ENCODE results near the gene CTTNBP2. TPM values are rescaled to one million over a fixed set of nuclear protein-coding genes. Genes with fewer than 3 reads are reported as not detected.

CTTNBP2 gene
- total RNA-seq, 4 donors from 2014 or later = 2.6 to 6.2 (median 4.3) TPM

- intact Hi-C loops (cut with DNase I; ENCODE audit: low total_unique reads) = no loop called here
- WGBS, 2 donors (ENCODE audit: low coverage in 1 of 2) = 64 to 66% methylated on average over 2 of the region's 2 CpGs
- in situ Hi-C loops (cut with MboI; ENCODE audit: low pct_ligation_motif_present in 1 of 4, low pct_unique_long_range_greater_than_20kb in 1 of 4, low sequenced_read_pairs in 3 of 4) = no loop called here
- Histone ChIP-seq H3K27me3 (no peaks in the 10 kb centered on the region), H3K36me3 (no peaks in the 10 kb centered on the region), H3K27ac (no peak overlapping the region), H3K4me1 (no peaks in the 10 kb centered on the region), H3K9me3 (no peaks in the 10 kb centered on the region), H3K4me3 (no peak overlapping the region)
- no peak for DNase-seq
- TF ChIP-seq POLR2A (IDR thresholded peaks at IDR 0.05) (no peak), CTCF (IDR thresholded peaks at IDR 0.05) (no peak), POLR2AphosphoS5 (IDR thresholded peaks at IDR 0.05) (no peak), EP300 (IDR thresholded peaks at IDR 0.05; ENCODE audit: low read depth) (no peak)
Measured at GRCh38 chr7:117698018-117698417, 175.2 kb downstream of the CTTNBP2 start.

GRCh38 chr7:117692338-117692737 lies 180.9 kb downstream of the CTTNBP2 start:
- DNase-seq = no peak
- Histone ChIP-seq H3K4me1 (no peaks in the 10 kb centered on the region), H3K4me3 (no peak overlapping the region), H3K36me3 (no peaks in the 10 kb centered on the region), H3K9me3 (no peaks in the 10 kb centered on the region), H3K27ac (no peak overlapping the region), H3K27me3 (no peaks in the 10 kb centered on the region)
- intact Hi-C loops (cut with DNase I; ENCODE audit: low total_unique reads) (no loop called here), in situ Hi-C loops (cut with MboI; ENCODE audit: low pct_ligation_motif_present in 1 of 4, low pct_unique_long_range_greater_than_20kb in 1 of 4, low sequenced_read_pairs in 3 of 4) (no loop called here)
- TF ChIP-seq EP300 (IDR thresholded peaks at IDR 0.05; ENCODE audit: low read depth) = no peak
- no peak for TF ChIP-seq POLR2AphosphoS5 (IDR thresholded peaks at IDR 0.05)
- no peak for TF ChIP-seq POLR2A (IDR thresholded peaks at IDR 0.05)
- no peak for TF ChIP-seq CTCF (IDR thresholded peaks at IDR 0.05)
- WGBS, 2 donors (ENCODE audit: low coverage in 1 of 2) = 94% methylated on average over 7 of the region's 7 CpGs

- in situ Hi-C loops (cut with MboI; ENCODE audit: low pct_ligation_motif_present in 1 of 4, low pct_unique_long_range_greater_than_20kb in 1 of 4, low sequenced_read_pairs in 3 of 4) = no loop called here
- intact Hi-C loops (cut with DNase I; ENCODE audit: low total_unique reads) = no loop called here
- H3K27ac ChIP-seq = no peak overlapping the region
Measured at GRCh38 chr7:117690147-117690546, 183.1 kb downstream of the CTTNBP2 start.

GRCh38 chr7:117689406-117689805 lies 183.8 kb downstream of the CTTNBP2 start:
- in situ Hi-C loops (cut with MboI; ENCODE audit: low pct_ligation_motif_present in 1 of 4, low pct_unique_long_range_greater_than_20kb in 1 of 4, low sequenced_read_pairs in 3 of 4) (no loop called here), intact Hi-C loops (cut with DNase I; ENCODE audit: low total_unique reads) (no loop called here)
- H3K4me1 ChIP-seq = peaks cover 0 to 17% (median 0%) of the 10 kb centered on the region in 4 donors
- no peak overlapping the region for H3K4me3 ChIP-seq
- H3K27me3 ChIP-seq = no peaks in the 10 kb centered on the region
- TF ChIP-seq EP300 (IDR thresholded peaks at IDR 0.05; ENCODE audit: low read depth) (no peak), POLR2AphosphoS5 (IDR thresholded peaks at IDR 0.05) (no peak), POLR2A (IDR thresholded peaks at IDR 0.05) (no peak), CTCF (IDR thresholded peaks at IDR 0.05) (no peak)
- H3K27ac ChIP-seq = no peak overlapping the region
- no peaks in the 10 kb centered on the region for H3K36me3 ChIP-seq
- DNase-seq = no peak
- no peaks in the 10 kb centered on the region for H3K9me3 ChIP-seq

More at GRCh38 chr7:117690147-117690546, 183.1 kb downstream of the CTTNBP2 start:
- WGBS, 2 donors (ENCODE audit: low coverage in 1 of 2) = 78 to 91% methylated on average over 3 of the region's 3 CpGs
- DNase-seq = no peak
- H3K27me3 ChIP-seq = no peaks in the 10 kb centered on the region
- H3K4me1 ChIP-seq = peaks cover 0 to 10% (median 0%) of the 10 kb centered on the region in 4 donors
- no peak overlapping the region for H3K4me3 ChIP-seq
- TF ChIP-seq POLR2A (IDR thresholded peaks at IDR 0.05) = no peak
- TF ChIP-seq POLR2AphosphoS5 (IDR thresholded peaks at IDR 0.05) = no peak
- no peak for TF ChIP-seq CTCF (IDR thresholded peaks at IDR 0.05)
- no peak for TF ChIP-seq EP300 (IDR thresholded peaks at IDR 0.05; ENCODE audit: low read depth)
- no peaks in the 10 kb centered on the region for H3K9me3 ChIP-seq
- no peaks in the 10 kb centered on the region for H3K36me3 ChIP-seq

All from transverse colon (tissue), 4 donors.